Activated T-cell treated with anti-CD3 and anti-CD28 coated beads, Interleukin-2, amount 50 U/mL, for 72 hours (primary cell): Measurements from ENCODE around the gene WWOX. TPM values are rescaled to one million over a fixed set of nuclear protein-coding genes. Genes with fewer than 3 reads are reported as not detected.

Experiments
- ATAC-seq, 2 donors: fragments of 150-1000 bp; cut with Tn5 transposase; replicated peaks in 1 of 2; 2 replicates each; pipeline ENCODE4 v1.10.0; 2021; ENCODE audit warnings: moderate library complexity in 2 of 2, mild to moderate bottlenecking in 1 of 2
- DNase-seq, 2 donors: peaks; one replicate each; pipeline ENCODE4 v3.0.0; 2021 to 2022; ENCODE audit warnings: mixed read lengths in 1 of 2
- H3K27ac Mint-ChIP-seq: one replicate; pipeline ENCODE4 v1.8.0; 2022; ENCODE audit warnings: mild to moderate bottlenecking, moderate library complexity, mixed read lengths
- H3K27me3 Mint-ChIP-seq: one replicate; pipeline ENCODE4 v1.8.0; 2022; ENCODE audit warnings: low read depth, mixed read lengths
- H3K36me3 Mint-ChIP-seq, 2 donors: one replicate each; pipeline ENCODE4 v1.8.0; 2022; ENCODE audit warnings: mixed read lengths in 2 of 2, mild to moderate bottlenecking in 1 of 2; ENCODE audit not compliant: insufficient read depth in 2 of 2
- H3K4me1 Mint-ChIP-seq: one replicate; pipeline ENCODE4 v1.8.0; 2022; ENCODE audit warnings: low read depth, mixed read lengths
- H3K4me3 Mint-ChIP-seq, 2 donors: one replicate each; pipeline ENCODE4 v1.8.0; 2022; ENCODE audit warnings: mild to moderate bottlenecking in 2 of 2, mixed read lengths in 2 of 2, moderate library complexity in 2 of 2
- H3K9me3 Mint-ChIP-seq, 2 donors: one replicate each; pipeline ENCODE4 v1.8.0; 2022; ENCODE audit warnings: mixed read lengths in 2 of 2
- total RNA-seq, 2 donors: library from RNA; stranded (reverse); gene quantifications; one replicate each; pipeline ENCODE4 v1.2.3, GENCODE V29; 2022

Gene WWOX
- total RNA-seq, 2 donors from 2014 or later, result 21.2 to 21.5 TPM

GRCh38 chr16:78286065-78286464 is 186.6 kb downstream of the WWOX start:
- H3K9me3 Mint-ChIP-seq, result no peaks in the 10 kb centered on the region
- H3K4me1 Mint-ChIP-seq, result no peaks in the 10 kb centered on the region
- H3K4me3 Mint-ChIP-seq, result no peak overlapping the region
- no peaks in the 10 kb centered on the region for H3K27me3 Mint-ChIP-seq
- no peak overlapping the region for H3K27ac Mint-ChIP-seq
- ATAC-seq (no peak), DNase-seq (no peak)
- no peaks in the 10 kb centered on the region for H3K36me3 Mint-ChIP-seq

- H3K4me3 Mint-ChIP-seq, result no peak overlapping the region
Measured at GRCh38 chr16:78288888-78289287, 189.4 kb downstream of the WWOX start.

GRCh38 chr16:78289373-78289772 is 189.9 kb downstream of the WWOX start:
- Mint-ChIP-seq H3K36me3 (no peaks in the 10 kb centered on the region), H3K9me3 (peaks cover under 1 to 1% of the 10 kb centered on the region in 2 donors), H3K4me1 (no peaks in the 10 kb centered on the region), H3K27me3 (no peaks in the 10 kb centered on the region), H3K27ac (no peak overlapping the region), H3K4me3 (no peak overlapping the region)
- ATAC-seq, result no peak
- DNase-seq, result no peak

More at GRCh38 chr16:78288888-78289287, 189.4 kb downstream of the WWOX start:
- DNase-seq (no peak), ATAC-seq (no peak)
- Mint-ChIP-seq H3K36me3 (no peaks in the 10 kb centered on the region), H3K27me3 (no peaks in the 10 kb centered on the region), H3K4me1 (no peaks in the 10 kb centered on the region), H3K9me3 (no peaks in the 10 kb centered on the region), H3K27ac (no peak overlapping the region)

- ATAC-seq (no peak), DNase-seq (no peak)
- no peaks in the 10 kb centered on the region for H3K4me1 Mint-ChIP-seq
- no peaks in the 10 kb centered on the region for H3K36me3 Mint-ChIP-seq
- H3K27ac Mint-ChIP-seq, result no peak overlapping the region
- H3K27me3 Mint-ChIP-seq, result no peaks in the 10 kb centered on the region
- no peak overlapping the region for H3K4me3 Mint-ChIP-seq
- H3K9me3 Mint-ChIP-seq, result peaks cover 3% of the 10 kb centered on the region in 2 donors
Measured at GRCh38 chr16:78289844-78290277, 190.4 kb downstream of the WWOX start.

- Mint-ChIP-seq H3K27me3 (no peaks in the 10 kb centered on the region), H3K36me3 (no peaks in the 10 kb centered on the region), H3K9me3 (peaks cover 3% of the 10 kb centered on the region in 2 donors)
Measured at GRCh38 chr16:78290395-78290794, 190.9 kb downstream of the WWOX start.

GRCh38 chr16:78290872-78291591 is 191.6 kb downstream of the WWOX start:
- H3K4me1 Mint-ChIP-seq, result no peaks in the 10 kb centered on the region
- no peak for DNase-seq
- no peak for ATAC-seq
- no peak overlapping the region for H3K4me3 Mint-ChIP-seq
- no peaks in the 10 kb centered on the region for H3K27me3 Mint-ChIP-seq
- H3K9me3 Mint-ChIP-seq, result peaks cover 3% of the 10 kb centered on the region in 2 donors
- no peak overlapping the region for H3K27ac Mint-ChIP-seq
- H3K36me3 Mint-ChIP-seq, result no peaks in the 10 kb centered on the region

More at GRCh38 chr16:78290395-78290794, 190.9 kb downstream of the WWOX start:
- Mint-ChIP-seq H3K27ac (no peak overlapping the region), H3K4me1 (no peaks in the 10 kb centered on the region), H3K4me3 (no peak overlapping the region)
- DNase-seq (no peak), ATAC-seq (no peak)

- H3K27ac Mint-ChIP-seq, result no peak overlapping the region
- no peaks in the 10 kb centered on the region for H3K4me1 Mint-ChIP-seq
- peaks cover 3% of the 10 kb centered on the region in 2 donors for H3K9me3 Mint-ChIP-seq
- DNase-seq (no peak), ATAC-seq (no peak)
- H3K27me3 Mint-ChIP-seq, result no peaks in the 10 kb centered on the region
- H3K4me3 Mint-ChIP-seq, result no peak overlapping the region
- H3K36me3 Mint-ChIP-seq, result no peaks in the 10 kb centered on the region
Measured at GRCh38 chr16:78291604-78292003, 192.2 kb downstream of the WWOX start.

GRCh38 chr16:78292086-78292843 is 192.8 kb downstream of the WWOX start:
- Mint-ChIP-seq H3K27me3 (no peaks in the 10 kb centered on the region), H3K9me3 (peaks cover 3% of the 10 kb centered on the region in 2 donors), H3K36me3 (no peaks in the 10 kb centered on the region), H3K27ac (no peak overlapping the region), H3K4me3 (no peak overlapping the region), H3K4me1 (no peaks in the 10 kb centered on the region)
- ATAC-seq (no peak), DNase-seq (no peak)

GRCh38 chr16:78292844-78293380 is 193.5 kb downstream of the WWOX start:
- Mint-ChIP-seq H3K27me3 (no peaks in the 10 kb centered on the region), H3K36me3 (no peaks in the 10 kb centered on the region), H3K4me3 (no peak overlapping the region), H3K27ac (no peak overlapping the region), H3K4me1 (no peaks in the 10 kb centered on the region), H3K9me3 (peaks cover 3% of the 10 kb centered on the region in 2 donors)
- DNase-seq, result no peak
- no peak for ATAC-seq

GRCh38 chr16:78294538-78295225 is 195.2 kb downstream of the WWOX start:
- H3K4me1 Mint-ChIP-seq, result no peaks in the 10 kb centered on the region
- H3K27ac Mint-ChIP-seq, result no peak overlapping the region
- ATAC-seq, result no peak

GRCh38 chr16:78297066-78297666 is 197.7 kb downstream of the WWOX start:
- Mint-ChIP-seq H3K27ac (no peak overlapping the region), H3K4me3 (no peak overlapping the region), H3K36me3 (no peaks in the 10 kb centered on the region), H3K4me1 (no peaks in the 10 kb centered on the region), H3K27me3 (no peaks in the 10 kb centered on the region), H3K9me3 (peaks cover 3% of the 10 kb centered on the region in 2 donors)
- ATAC-seq (no peak), DNase-seq (no peak)

More at GRCh38 chr16:78294538-78295225, 195.2 kb downstream of the WWOX start:
- Mint-ChIP-seq H3K9me3 (peaks cover 3% of the 10 kb centered on the region in 2 donors), H3K4me3 (no peak overlapping the region), H3K27me3 (no peaks in the 10 kb centered on the region), H3K36me3 (no peaks in the 10 kb centered on the region)
- no peak for DNase-seq

- Mint-ChIP-seq H3K4me1 (no peaks in the 10 kb centered on the region), H3K27ac (no peak overlapping the region), H3K36me3 (no peaks in the 10 kb centered on the region), H3K9me3 (peaks cover 3% of the 10 kb centered on the region in 2 donors), H3K27me3 (no peaks in the 10 kb centered on the region), H3K4me3 (no peak overlapping the region)
- DNase-seq (no peak), ATAC-seq (no peak)
Measured at GRCh38 chr16:78298986-78299385, 199.5 kb downstream of the WWOX start.
